ENCODE measurements around the gene ANKS1A.

ANKS1A gene

GRCh38 chr6:34981951-34982350 lies 92.9 kb downstream of the ANKS1A start:
- no peak for TF ChIP-seq CTCF (IDR thresholded peaks at IDR 0.05; ENCODE audit: low read depth, low read length)

GRCh38 chr6:34982424-34982852 lies 93.4 kb downstream of the ANKS1A start:
- peak; percentile 27 for TF ChIP-seq CTCF (IDR thresholded peaks at IDR 0.05; ENCODE audit: low read depth, low read length)
- DNase-seq (ENCODE audit: extremely low read depth, low read depth) = no peak

More at GRCh38 chr6:34981951-34982350, 92.9 kb downstream of the ANKS1A start:
- no peak for DNase-seq (ENCODE audit: extremely low read depth, low read depth)

GRCh38 chr6:34984416-34984815 lies 95.4 kb downstream of the ANKS1A start:
- TF ChIP-seq CTCF (IDR thresholded peaks at IDR 0.05; ENCODE audit: low read depth, low read length) = no peak
- no peak for DNase-seq (ENCODE audit: extremely low read depth, low read depth)

GRCh38 chr6:34985236-34985635 lies 96.2 kb downstream of the ANKS1A start:
- DNase-seq (ENCODE audit: extremely low read depth, low read depth) = no peak
- no peak for TF ChIP-seq CTCF (IDR thresholded peaks at IDR 0.05; ENCODE audit: low read depth, low read length)

GRCh38 chr6:34986845-34987246 lies 97.8 kb downstream of the ANKS1A start:
- peak; percentile 65 for TF ChIP-seq CTCF (IDR thresholded peaks at IDR 0.05; ENCODE audit: low read depth, low read length)
- DNase-seq (ENCODE audit: extremely low read depth, low read depth) = peak; percentile 65

GRCh38 chr6:34987506-34987905 lies 98.5 kb downstream of the ANKS1A start:
- TF ChIP-seq CTCF (IDR thresholded peaks at IDR 0.05; ENCODE audit: low read depth, low read length) = no peak
- no peak for DNase-seq (ENCODE audit: extremely low read depth, low read depth)

GRCh38 chr6:34990971-34991560 lies 102.0 kb downstream of the ANKS1A start:
- TF ChIP-seq CTCF (IDR thresholded peaks at IDR 0.05; ENCODE audit: low read depth, low read length) = no peak
- DNase-seq (ENCODE audit: extremely low read depth, low read depth) = no peak

Measured in AG09319 (cell line).